Activated T-helper 17 cell treated with anti-CD3 and anti-CD28 coated beads, Interleukin-2, amount 50 U/mL, for 72 hours (primary cell): ENCODE results near the gene GAPT. TPM values are rescaled to one million over a fixed set of nuclear protein-coding genes. Genes with fewer than 3 reads are reported as not detected.

ENCODE experiments used
- ATAC-seq: fragments of 150-1000 bp; cut with Tn5 transposase; replicated peaks from 2 replicates; pipeline ENCODE4 v1.10.0; 2021; ENCODE audit warnings: mild to moderate bottlenecking, moderate library complexity
- H3K27ac Mint-ChIP-seq: one replicate; pipeline ENCODE4 v1.8.0; 2022; ENCODE audit warnings: mixed read lengths
- H3K27me3 Mint-ChIP-seq: one replicate; pipeline ENCODE4 v1.8.0; 2022; ENCODE audit warnings: mixed read lengths
- H3K36me3 Mint-ChIP-seq: one replicate; pipeline ENCODE4 v1.8.0; 2022; ENCODE audit warnings: low read depth, mild to moderate bottlenecking, mixed read lengths
- H3K4me1 Mint-ChIP-seq: one replicate; pipeline ENCODE4 v1.8.0; 2022; ENCODE audit warnings: mixed read lengths
- H3K4me3 Mint-ChIP-seq: one replicate; pipeline ENCODE4 v1.8.0; 2022; ENCODE audit warnings: mild to moderate bottlenecking, mixed read lengths
- H3K9me3 Mint-ChIP-seq: one replicate; pipeline ENCODE4 v1.8.0; 2022; ENCODE audit warnings: mixed read lengths
- total RNA-seq, 2 donors: library from RNA; stranded (reverse); gene quantifications; one replicate each; pipeline ENCODE4 v1.2.3, GENCODE V29; 2022

GAPT gene
- total RNA-seq, 2 donors from 2014 or later = not detected

DNA sequence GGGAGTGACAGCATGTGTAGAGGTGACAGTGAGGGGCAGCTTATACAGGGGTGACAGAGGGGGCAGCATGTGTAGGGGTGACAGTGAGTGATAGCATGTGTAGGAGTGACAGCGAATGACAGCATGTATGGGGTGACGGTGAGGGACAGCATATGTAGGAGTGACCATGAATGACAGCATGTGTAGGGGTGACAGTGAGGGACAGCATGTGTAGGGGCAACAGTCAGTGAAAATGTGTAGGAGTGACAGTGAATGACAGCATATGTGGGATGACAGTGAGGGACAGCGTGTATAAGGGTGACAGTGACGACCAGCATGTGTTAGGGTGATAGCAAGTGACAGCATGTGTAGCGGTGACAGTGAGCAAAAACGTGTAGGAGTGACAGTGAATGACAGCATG is 9.4 kb upstream of the GAPT start:
- H3K9me3 Mint-ChIP-seq = no peaks in the 10 kb centered on the region
- no peak overlapping the region for H3K27ac Mint-ChIP-seq
- no peak for ATAC-seq
- no peaks in the 10 kb centered on the region for H3K36me3 Mint-ChIP-seq
- no peak overlapping the region for H3K4me3 Mint-ChIP-seq
- no peaks in the 10 kb centered on the region for H3K4me1 Mint-ChIP-seq
- H3K27me3 Mint-ChIP-seq = peaks cover 3% of the 10 kb centered on the region

DNA sequence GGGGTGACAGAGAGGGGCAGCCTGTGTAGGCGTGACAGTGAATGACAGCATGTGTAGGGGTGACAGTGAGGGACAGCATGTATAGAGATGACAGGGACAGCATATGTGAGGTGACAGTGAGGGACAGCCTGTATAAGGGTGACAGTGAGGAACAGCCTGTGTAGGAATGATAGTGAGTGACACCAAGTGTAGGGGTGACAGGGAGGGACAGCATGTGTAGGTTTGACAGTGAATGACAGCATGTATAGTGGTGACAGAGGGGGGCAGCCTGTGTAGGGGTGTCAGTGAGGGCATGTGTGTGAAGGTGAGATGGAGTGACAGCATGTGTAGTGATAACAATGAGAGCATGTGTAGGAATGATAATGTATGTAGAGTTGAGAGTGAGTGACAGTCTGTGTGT is 8.7 kb upstream of the GAPT start:
- H3K27me3 Mint-ChIP-seq = no peaks in the 10 kb centered on the region
- H3K27ac Mint-ChIP-seq = no peak overlapping the region
- no peaks in the 10 kb centered on the region for H3K36me3 Mint-ChIP-seq
- no peaks in the 10 kb centered on the region for H3K4me1 Mint-ChIP-seq
- H3K9me3 Mint-ChIP-seq = no peaks in the 10 kb centered on the region
- no peak for ATAC-seq
- no peak overlapping the region for H3K4me3 Mint-ChIP-seq

- H3K27me3 Mint-ChIP-seq = peaks cover 5% of the 10 kb centered on the region
- no peak overlapping the region for H3K27ac Mint-ChIP-seq
- H3K4me3 Mint-ChIP-seq = no peak overlapping the region
- no peak for ATAC-seq
- no peaks in the 10 kb centered on the region for H3K36me3 Mint-ChIP-seq
- no peaks in the 10 kb centered on the region for H3K9me3 Mint-ChIP-seq
- H3K4me1 Mint-ChIP-seq = no peaks in the 10 kb centered on the region
Measured at GRCh38 chr5:58484505-58484904, 6.7 kb upstream of the GAPT start.

DNA sequence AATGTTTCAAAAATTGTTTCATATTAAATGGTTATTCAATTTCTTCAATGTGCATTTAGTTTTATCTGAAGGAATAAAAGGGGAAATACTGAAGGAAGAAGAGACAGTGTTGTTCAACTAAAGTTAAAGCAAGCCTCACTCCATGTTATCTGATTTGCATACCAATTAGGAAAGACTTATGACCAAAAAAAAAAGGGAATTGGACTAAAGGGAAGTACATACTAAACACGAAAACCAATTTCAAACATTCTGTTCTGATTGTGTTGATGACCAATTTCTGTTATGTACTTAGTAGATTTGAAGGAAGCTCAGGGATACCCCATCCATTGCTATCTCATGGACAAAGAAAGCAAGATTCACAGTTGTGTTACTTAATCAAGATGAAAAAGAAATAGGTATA is 4.9 kb upstream of the GAPT start:
- no peaks in the 10 kb centered on the region for H3K9me3 Mint-ChIP-seq
- no peak for ATAC-seq
- no peaks in the 10 kb centered on the region for H3K36me3 Mint-ChIP-seq
- H3K4me1 Mint-ChIP-seq = no peaks in the 10 kb centered on the region
- H3K27ac Mint-ChIP-seq = no peak overlapping the region
- H3K4me3 Mint-ChIP-seq = no peak overlapping the region
- H3K27me3 Mint-ChIP-seq = peaks cover 14% of the 10 kb centered on the region

DNA sequence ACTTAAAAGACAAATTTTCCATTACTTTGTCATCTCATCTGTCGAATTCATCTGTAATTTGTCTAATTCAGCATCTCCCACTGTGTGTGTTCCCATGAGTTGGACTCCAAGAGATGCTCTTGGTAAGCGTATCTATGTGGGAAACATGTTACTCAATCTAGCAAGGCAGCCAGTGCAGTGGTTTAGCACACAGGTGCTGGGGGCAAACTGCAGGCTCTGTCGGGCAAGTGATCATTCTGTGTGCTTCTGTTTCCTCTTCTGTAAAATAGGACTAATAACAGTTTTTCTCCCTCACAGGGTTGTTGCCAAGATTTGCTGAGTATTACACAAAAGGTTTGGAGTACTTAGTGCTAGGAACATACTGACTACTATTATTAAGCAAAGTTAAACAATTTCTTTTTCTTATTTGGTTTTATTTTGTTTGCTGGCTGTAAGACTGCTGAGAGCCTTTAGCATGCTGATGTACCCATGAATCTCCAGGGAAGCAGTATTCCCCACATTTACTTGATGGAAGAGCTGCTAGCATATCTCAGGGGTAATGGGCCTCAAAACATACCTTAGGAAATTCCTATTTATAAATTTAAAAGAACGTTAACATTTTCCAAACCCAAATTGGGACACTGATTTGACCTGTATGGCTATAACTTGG is 709 bp upstream of the GAPT start:
- H3K27me3 Mint-ChIP-seq = peaks cover 15% of the 10 kb centered on the region

DNA sequence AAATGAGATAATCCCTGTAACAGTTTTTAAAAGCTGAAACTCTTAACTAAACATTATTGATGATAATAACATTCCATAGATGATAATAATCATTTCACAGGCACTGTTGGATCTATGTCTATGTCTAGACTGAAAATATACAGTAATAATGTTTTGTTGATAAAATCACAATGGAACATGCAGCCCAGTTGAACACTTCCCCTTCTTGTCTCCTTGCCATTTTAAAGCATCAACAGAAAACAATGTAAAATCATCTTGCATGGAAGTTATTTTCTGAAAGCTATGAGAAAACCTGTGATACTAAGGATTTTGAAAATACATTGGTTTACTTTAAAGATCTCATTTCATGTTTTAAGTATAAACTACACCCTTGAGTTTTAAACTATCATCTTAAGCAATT is 1.9 kb downstream of the GAPT start:
- Mint-ChIP-seq H3K27ac (no peak overlapping the region), H3K36me3 (no peaks in the 10 kb centered on the region), H3K27me3 (peaks cover 28% of the 10 kb centered on the region), H3K9me3 (no peaks in the 10 kb centered on the region), H3K4me1 (no peaks in the 10 kb centered on the region), H3K4me3 (no peak overlapping the region)
- no peak for ATAC-seq

More for the DNA sequence above, 709 bp upstream of the GAPT start:
- no peak overlapping the region for H3K4me3 Mint-ChIP-seq
- H3K27ac Mint-ChIP-seq = no peak overlapping the region
- H3K4me1 Mint-ChIP-seq = no peaks in the 10 kb centered on the region
- ATAC-seq = no peak
- H3K36me3 Mint-ChIP-seq = no peaks in the 10 kb centered on the region
- no peaks in the 10 kb centered on the region for H3K9me3 Mint-ChIP-seq

DNA sequence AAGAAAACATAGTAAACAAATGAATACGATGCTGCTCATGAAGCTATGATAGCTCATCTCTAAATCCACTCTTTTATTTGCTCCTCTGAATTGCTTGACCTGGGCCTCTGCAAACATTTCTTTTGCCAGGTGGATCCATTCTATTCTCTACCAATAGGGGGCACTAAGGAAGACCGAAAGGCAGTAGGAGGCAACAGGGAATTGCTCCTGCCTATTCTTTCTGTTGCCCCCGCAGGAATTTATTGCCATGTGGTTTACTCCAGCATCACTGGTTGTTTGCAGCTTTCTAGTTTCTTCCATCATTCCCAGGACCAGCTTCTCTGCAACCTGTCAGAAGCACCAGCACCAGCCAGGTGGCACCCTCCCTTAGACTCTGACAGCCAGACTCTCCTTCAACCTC is 5.3 kb downstream of the GAPT start:
- Mint-ChIP-seq H3K27me3 (peaks cover 18% of the 10 kb centered on the region), H3K27ac (no peak overlapping the region), H3K4me3 (no peak overlapping the region), H3K9me3 (no peaks in the 10 kb centered on the region), H3K4me1 (no peaks in the 10 kb centered on the region), H3K36me3 (no peaks in the 10 kb centered on the region)
- ATAC-seq = no peak

- no peaks in the 10 kb centered on the region for H3K36me3 Mint-ChIP-seq
- no peak overlapping the region for H3K4me3 Mint-ChIP-seq
- no peak for ATAC-seq
- H3K9me3 Mint-ChIP-seq = no peaks in the 10 kb centered on the region
- H3K4me1 Mint-ChIP-seq = no peaks in the 10 kb centered on the region
- no peak overlapping the region for H3K27ac Mint-ChIP-seq
- H3K27me3 Mint-ChIP-seq = peaks cover 18% of the 10 kb centered on the region
Measured at GRCh38 chr5:58497386-58497785, 6.2 kb downstream of the GAPT start.

DNA sequence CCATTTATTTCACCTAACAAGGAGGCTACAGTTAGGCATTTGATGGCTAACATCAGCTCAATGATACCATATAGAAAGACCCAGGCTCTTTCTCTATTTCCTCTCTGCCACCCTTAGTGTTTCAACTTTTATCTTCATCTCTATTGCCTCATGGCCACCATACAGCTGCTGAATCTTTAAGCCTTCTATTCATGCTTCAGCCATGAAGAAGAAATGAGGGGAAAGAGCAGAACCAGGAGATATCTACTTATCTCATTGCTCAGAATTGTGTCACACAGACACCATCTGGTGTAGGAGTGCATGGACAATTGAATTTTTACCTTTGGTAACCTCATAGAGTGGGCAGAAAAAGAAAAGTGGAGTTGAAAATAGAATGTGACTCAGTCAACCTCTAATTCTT is 6.7 kb downstream of the GAPT start:
- ATAC-seq = no peak
- Mint-ChIP-seq H3K4me3 (no peak overlapping the region), H3K36me3 (no peaks in the 10 kb centered on the region), H3K4me1 (no peaks in the 10 kb centered on the region), H3K9me3 (no peaks in the 10 kb centered on the region), H3K27me3 (peaks cover 22% of the 10 kb centered on the region), H3K27ac (no peak overlapping the region)

DNA sequence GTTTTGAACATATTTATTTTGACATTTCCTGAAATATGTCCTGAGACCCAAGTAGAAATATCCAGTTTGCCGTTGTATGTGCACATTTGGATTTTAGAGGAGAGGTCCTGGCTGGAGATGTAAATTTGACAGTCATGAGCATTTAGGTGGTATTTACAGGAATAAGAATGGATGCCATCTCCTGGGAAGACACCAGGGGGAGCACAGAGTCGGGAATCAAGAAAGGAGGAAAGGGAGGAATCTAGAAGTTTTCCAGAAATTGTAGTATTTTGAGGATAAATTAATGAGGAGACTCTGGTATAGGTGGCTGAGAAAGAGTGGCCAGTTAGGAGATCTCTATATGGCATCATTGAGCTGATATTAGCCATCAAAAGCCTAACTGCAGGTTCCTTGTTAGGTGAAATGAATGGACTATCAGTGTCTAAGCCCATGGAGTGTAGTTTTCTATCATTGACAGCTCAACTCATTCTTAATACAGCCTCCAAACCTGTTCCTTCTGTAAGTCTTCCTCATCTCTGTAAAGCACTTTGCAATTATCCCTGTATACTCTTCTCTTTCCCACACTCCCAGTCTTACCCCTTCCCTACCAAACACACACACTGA is 7.2 kb downstream of the GAPT start:
- Mint-ChIP-seq H3K27ac (no peak overlapping the region), H3K4me3 (no peak overlapping the region), H3K4me1 (no peaks in the 10 kb centered on the region), H3K36me3 (no peaks in the 10 kb centered on the region), H3K9me3 (no peaks in the 10 kb centered on the region), H3K27me3 (peaks cover 23% of the 10 kb centered on the region)
- no peak for ATAC-seq

DNA sequence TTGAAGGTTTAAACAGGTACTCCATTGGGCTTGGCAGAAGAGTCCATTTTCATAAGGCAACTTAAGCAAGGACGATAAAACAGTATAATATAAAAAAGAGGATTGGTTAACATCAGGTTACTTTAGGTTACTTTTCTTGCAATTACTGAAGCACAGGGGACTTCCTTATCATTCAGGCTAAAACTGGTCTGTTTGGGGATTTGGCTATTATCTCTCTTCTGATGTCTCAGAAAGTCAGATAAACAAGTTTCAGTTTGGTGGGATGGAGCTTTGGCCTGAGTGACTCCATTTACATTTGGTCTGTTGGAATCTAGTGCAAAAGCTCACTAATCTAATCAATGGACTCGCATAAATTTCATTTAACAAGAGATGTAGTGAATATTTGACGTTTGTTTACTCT is 8.0 kb downstream of the GAPT start:
- no peak overlapping the region for H3K27ac Mint-ChIP-seq
- peaks cover 23% of the 10 kb centered on the region for H3K27me3 Mint-ChIP-seq
- no peak overlapping the region for H3K4me3 Mint-ChIP-seq
- no peaks in the 10 kb centered on the region for H3K9me3 Mint-ChIP-seq
- no peaks in the 10 kb centered on the region for H3K36me3 Mint-ChIP-seq
- ATAC-seq = no peak
- H3K4me1 Mint-ChIP-seq = no peaks in the 10 kb centered on the region

DNA sequence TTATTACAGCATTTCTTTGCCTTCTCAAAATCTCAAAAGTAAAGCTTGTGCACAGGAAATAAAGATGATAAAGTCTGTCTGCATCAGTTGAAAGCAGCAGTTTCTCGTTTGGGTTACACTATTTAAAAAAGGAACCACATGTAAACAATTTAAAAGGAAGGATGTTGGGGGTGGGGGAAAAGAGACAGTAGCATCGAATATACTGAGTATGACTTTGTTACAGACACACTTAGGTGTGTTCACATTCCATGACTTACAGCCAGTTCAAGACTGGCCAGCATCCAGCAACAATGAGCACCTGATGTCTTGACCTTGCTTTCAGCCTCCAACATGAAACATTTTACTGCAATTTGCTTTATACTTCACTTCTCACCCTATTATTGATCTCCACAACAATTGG is 8.7 kb downstream of the GAPT start:
- peaks cover 27% of the 10 kb centered on the region for H3K27me3 Mint-ChIP-seq
- no peak overlapping the region for H3K27ac Mint-ChIP-seq
- no peak overlapping the region for H3K4me3 Mint-ChIP-seq
- ATAC-seq = no peak
- no peaks in the 10 kb centered on the region for H3K36me3 Mint-ChIP-seq
- no peaks in the 10 kb centered on the region for H3K9me3 Mint-ChIP-seq
- no peaks in the 10 kb centered on the region for H3K4me1 Mint-ChIP-seq

- no peak for ATAC-seq
- peaks cover 16% of the 10 kb centered on the region for H3K27me3 Mint-ChIP-seq
- H3K9me3 Mint-ChIP-seq = no peaks in the 10 kb centered on the region
- H3K27ac Mint-ChIP-seq = no peak overlapping the region
- H3K36me3 Mint-ChIP-seq = no peaks in the 10 kb centered on the region
- H3K4me3 Mint-ChIP-seq = no peak overlapping the region
- H3K4me1 Mint-ChIP-seq = no peaks in the 10 kb centered on the region
Measured at GRCh38 chr5:58501778-58502417, 10.7 kb downstream of the GAPT start.

DNA sequence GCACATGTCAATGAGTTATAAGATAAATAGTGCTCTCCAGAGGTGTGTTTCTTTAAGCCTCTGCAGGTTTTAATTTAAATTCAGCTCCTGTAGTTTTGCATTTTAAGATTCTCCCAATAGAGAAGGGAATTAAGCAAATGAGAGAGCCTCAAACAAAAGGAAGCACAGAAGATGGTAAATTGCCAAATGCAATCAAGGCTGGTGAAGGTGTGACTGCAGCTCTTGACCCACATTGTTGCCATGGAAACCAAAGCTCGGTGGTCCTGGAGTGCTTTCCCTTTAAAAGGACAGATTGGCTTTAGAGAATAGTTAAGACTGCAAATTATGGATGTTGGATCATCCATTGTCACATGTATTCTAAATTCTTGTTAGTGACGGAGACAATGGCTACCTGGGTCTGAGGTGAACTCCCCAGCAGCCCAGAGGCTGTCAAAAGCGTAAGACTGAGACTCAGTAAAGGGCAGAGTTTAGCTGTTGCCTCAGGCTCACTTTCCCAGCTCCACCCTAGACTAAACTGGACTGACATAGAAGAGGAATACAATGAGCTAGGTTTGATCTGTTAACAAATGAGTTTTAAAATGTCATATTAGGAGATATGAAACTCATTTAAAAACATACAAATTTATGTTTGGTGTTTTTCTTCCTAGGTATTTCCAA is 12.3 kb downstream of the GAPT start:
- Mint-ChIP-seq H3K36me3 (no peaks in the 10 kb centered on the region), H3K4me1 (no peaks in the 10 kb centered on the region), H3K4me3 (no peak overlapping the region), H3K27ac (no peak overlapping the region), H3K9me3 (no peaks in the 10 kb centered on the region), H3K27me3 (peaks cover 12% of the 10 kb centered on the region)
- ATAC-seq = no peak

- no peaks in the 10 kb centered on the region for H3K9me3 Mint-ChIP-seq
- no peak overlapping the region for H3K4me3 Mint-ChIP-seq
- H3K36me3 Mint-ChIP-seq = no peaks in the 10 kb centered on the region
- peaks cover 21% of the 10 kb centered on the region for H3K27me3 Mint-ChIP-seq
- no peaks in the 10 kb centered on the region for H3K4me1 Mint-ChIP-seq
- no peak overlapping the region for H3K27ac Mint-ChIP-seq
- ATAC-seq = no peak
Measured at GRCh38 chr5:58504766-58505165, 13.5 kb downstream of the GAPT start.
